Measurements from ENCODE around the gene ZNRF2.
A peak's percentile ranks its signal among the peaks of the same experiment; 100 is the strongest.

Gene ZNRF2

GRCh38 chr7:30284298-30285066 lies at the start of gene ZNRF2:
TSS of gene ZNRF2 (plus strand) at chr7:30284597. CDS start at chr7:30285358, 761 bp downstream.
- DNase-seq (ENCODE audit: low spot score) = peak; percentile 95

GRCh38 chr7:30237271-30237695 lies 47.1 kb upstream of the ZNRF2 start:
- no peak for DNase-seq (ENCODE audit: low spot score)

GRCh38 chr7:30238721-30239441 lies 45.5 kb upstream of the ZNRF2 start:
- DNase-seq (ENCODE audit: low spot score) = no peak

- DNase-seq (ENCODE audit: low spot score) = no peak
These were observed 44.1 kb upstream of the ZNRF2 start for GRCh38 chr7:30240106-30240800.

GRCh38 chr7:30241767-30242166 lies 42.6 kb upstream of the ZNRF2 start:
- no peak for DNase-seq (ENCODE audit: low spot score)

DNA sequence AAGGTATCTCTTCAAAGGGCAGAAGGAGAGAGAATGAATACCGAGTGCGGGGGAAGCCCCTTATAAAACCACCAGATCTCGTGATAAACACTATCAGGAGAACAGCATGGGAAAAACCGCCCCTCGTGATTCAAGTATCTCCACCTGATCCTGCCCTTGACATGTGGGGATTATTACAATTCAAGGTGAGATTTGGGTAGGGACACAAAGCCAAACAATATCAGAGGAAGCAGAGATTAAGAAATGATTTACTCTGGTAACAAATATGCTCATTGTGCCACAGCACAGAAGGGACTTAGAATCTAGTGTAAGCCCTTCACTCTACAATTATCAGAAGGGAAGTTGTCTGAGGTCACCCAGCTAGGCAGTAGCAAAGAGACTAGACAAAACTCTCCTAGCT lies 40.1 kb upstream of the ZNRF2 start:
- DNase-seq (ENCODE audit: low spot score) = no peak

GRCh38 chr7:30245913-30246312 lies 38.5 kb upstream of the ZNRF2 start:
- DNase-seq (ENCODE audit: low spot score) = no peak

- DNase-seq (ENCODE audit: low spot score) = no peak
These were observed 38.0 kb upstream of the ZNRF2 start for GRCh38 chr7:30246392-30246791.

DNA sequence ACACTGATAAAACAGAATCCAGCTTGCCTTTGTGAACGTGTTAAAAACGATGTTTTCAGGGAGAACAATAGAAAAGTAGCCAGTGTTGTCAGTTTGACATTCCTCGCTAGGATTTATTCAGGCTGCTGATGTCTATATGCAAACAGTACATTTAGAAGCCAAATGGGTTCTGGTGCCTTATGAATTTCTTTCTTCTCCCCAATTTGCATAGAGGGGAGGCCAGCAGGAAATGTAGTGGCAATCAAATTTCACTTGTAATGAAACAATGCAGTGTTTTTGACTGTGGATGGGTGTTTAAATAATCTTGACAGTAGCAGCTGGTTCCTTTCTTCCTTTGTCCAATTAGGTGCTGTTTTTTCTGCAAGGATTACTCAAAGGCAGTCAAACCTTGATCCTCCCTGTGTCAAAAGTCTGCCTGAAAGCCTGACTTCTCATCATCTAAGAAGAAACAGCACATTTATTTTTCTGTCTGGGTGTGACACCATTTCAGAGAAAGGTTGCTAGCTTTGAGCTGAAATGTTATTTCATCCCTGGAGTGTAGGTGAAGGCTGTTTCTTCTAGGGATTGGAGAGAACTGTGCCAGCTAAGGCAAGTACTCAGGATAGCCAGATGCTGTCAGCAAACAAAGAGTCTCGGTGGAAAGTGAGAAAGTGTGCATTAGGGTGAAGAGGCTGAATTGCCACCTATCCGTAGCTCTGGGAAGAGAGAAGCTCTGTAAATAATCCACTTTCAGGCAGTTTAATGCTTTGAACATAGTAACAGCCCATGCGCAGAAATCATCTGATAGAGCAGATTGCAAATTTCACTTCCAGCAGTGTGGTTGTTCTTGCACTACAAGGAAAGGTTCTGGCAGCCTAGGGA lies 36.6 kb upstream of the ZNRF2 start:
- no peak for DNase-seq (ENCODE audit: low spot score)

DNA sequence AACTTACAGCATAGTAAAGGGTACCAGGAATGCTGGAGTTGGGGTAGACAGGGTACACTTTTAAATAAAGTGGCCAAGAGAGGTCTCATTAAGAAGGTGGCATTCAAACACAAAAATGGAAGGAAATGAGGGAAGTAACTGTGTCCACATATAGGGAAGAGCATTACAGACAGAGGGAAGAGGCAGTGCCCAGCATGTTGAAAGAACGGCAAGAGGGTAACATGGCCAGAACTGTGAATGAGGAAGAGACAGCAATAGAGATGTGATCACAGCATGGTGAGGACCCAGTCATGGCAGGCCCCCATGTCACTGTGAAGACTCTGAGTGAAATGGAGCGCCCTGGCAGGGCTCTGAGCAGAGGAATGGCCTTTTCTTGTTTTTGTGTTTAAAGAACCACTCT lies 35.1 kb upstream of the ZNRF2 start:
- DNase-seq (ENCODE audit: low spot score) = no peak

- DNase-seq (ENCODE audit: low spot score) = no peak
These were observed 34.2 kb upstream of the ZNRF2 start for GRCh38 chr7:30249986-30250774.

- DNase-seq (ENCODE audit: low spot score) = no peak
These were observed 32.6 kb upstream of the ZNRF2 start for GRCh38 chr7:30251708-30252329.

DNA sequence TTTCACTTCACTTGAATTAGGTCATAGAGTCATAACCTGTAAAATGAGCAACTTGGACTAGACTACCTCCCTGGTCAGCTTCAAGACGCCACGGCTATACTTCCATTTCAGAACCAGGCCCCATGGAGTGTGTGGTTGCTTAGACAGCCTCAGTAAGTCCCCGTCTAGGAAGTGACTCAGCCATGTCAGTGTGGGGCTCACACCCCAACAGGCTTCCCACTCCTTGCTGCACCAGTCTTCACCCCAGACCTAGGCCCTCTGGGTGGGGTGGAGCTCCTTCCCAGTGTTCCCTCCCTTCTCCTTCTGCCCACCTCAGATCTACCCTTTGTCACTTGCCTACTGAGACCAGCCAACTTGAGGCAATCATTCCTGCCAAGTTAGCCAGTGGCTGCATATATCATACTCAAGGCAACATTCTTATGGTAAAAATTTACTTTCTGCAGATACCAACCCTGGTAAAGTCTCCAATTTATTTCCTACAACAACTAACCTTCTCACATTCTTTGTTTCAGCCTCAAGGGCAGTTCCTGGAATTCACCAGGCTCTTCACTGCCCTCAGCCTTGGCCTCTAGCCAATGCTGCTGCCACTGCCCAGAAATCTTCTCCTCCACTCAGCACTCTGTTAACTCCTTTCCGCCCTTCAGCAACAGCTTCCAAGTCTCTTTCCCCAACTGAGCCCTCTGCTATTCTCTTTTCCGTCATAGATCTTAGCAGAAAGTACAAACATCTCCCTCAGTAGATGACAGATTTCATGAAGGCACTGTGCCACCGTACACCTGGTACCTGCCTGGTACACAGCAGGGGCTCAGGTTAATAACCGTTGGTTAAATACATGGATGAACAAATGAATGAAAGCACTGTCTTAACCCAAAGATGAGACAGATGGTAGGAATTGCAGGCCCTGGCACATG lies 31.3 kb upstream of the ZNRF2 start:
- DNase-seq (ENCODE audit: low spot score) = peak; percentile 54

- DNase-seq (ENCODE audit: low spot score) = no peak
These were observed 30.6 kb upstream of the ZNRF2 start for GRCh38 chr7:30253796-30254165.

DNA sequence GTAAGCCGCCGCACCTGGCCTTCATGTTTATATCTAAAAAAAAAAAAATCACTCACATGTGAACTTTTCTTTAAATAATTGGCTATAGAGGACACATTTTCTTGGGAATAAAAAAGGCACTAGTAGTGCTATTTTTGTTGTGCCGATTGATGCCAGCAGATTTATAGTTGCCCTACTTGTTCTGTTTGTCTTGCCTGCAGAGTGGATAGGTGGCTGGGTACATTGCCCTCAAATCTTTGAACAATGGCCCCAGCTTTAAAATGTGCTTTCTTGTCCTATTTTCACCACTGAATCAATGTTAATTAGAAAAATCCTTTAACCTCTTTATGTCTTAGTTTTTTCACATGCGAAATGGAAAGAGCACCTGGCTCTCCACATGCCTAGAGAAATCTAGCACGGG lies 30.1 kb upstream of the ZNRF2 start:
- no peak for DNase-seq (ENCODE audit: low spot score)

DNA sequence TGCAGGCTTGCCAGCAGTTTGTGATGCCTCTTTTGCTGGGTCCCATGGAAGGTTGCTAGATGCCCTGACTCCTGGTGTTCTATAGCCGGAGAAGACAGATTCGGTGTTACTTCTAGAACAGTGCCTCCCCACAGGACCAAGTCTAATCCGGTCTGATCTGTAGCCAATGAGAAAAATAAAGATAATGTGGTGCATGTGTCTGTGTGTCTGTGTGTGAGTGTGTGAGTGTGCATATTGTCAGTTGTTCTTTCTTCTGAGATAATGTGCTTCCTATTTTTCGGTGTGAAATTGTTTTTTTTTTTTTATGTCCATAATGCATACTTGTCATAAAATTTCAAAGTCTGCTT lies 29.7 kb upstream of the ZNRF2 start:
- no peak for DNase-seq (ENCODE audit: low spot score)

DNA sequence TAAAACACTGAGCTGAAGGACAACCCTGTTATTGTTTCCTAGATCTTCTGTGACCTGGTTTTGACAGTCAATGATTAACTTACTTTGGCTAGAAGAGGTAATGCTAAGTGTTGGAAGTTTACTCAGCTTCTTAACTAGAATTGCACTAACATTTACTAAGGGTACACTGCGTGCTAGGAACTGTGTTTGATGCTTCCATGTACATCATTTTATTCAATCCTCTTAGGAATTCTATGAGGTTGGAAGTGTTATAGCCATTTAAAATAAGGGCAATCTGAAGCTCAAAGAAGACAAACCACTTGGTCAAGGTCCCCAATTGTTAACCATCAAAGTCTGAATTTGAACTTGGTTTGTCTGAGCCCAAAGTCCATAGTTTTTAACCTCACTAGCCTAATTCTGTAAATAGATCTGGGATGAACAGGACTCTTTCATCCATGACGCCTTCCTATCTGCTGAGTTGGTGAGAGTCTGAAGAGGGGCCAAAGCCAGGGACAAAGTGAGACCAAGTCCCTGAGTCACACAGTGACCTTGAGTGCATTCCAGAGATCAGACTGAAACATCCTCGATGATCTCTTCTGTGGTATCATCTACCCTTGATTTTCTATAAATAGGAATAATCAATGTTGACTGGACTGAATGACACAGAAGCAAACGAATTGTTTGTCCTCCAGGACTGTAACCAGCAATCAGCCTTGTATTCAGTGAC lies 29.2 kb upstream of the ZNRF2 start:
- no peak for DNase-seq (ENCODE audit: low spot score)

DNA sequence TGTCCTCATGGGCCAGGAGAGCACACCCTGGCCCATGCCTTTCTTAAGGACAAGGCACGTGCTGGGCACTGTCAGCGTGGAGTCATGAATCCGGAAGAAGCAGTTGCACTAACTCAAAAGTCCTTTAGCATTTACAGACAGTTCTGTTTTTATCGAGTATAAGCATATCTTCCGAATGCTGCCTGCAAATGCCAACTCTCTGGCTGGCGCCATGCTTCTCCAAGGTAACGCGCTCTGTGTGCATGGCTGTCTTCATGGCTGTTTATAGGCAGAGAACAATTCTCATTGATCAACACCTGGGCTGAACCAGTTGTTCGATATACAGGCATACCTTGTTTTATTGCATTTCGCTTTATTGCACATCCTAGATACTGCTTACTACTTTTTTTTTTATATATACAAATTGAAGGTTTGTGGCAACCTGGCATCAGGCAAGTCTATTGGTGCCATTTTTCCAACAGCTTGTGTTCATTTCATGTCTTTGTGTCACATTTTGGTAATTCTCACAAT lies 28.0 kb upstream of the ZNRF2 start:
- DNase-seq (ENCODE audit: low spot score) = no peak

DNA sequence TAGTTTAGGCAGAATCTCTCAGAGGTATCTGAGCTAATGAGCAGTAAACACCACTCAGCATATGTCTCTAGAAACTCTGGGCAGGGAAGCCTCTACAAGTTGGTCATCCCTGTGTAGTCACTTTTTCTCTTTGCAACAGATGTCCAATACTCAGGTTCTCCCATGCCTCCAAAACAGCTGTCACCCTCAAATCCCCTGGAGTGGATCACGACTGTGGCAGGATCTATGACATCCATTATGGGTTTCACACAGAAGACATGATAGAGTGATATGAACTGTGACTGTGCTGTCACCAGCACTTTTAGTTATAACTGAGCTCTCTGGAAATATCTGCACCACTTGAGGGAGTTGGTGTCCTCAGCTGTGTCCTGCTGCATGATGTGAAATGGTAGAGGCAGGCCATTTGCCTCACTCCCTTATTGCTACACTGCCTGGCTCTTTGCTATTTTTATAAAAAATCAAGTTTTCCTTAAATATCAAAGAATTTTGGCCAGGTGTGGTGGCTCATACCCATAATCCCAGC lies 24.1 kb upstream of the ZNRF2 start:
- no peak for DNase-seq (ENCODE audit: low spot score)

Measured in globus pallidus (tissue), 1 donor.